Panc1 (cell line): ENCODE measurements around the gene WWOX.

ENCODE experiments used
- POLR2AphosphoS5 ChIP-seq: IDR thresholded peaks from 2 replicates; pipeline ENCODE4 v1.6.1; 2012; ENCODE audit warnings: mild to moderate bottlenecking, low read depth, low read length, moderate library complexity
- SIN3A ChIP-seq: IDR thresholded peaks from 2 replicates; pipeline ENCODE4 v1.6.1; 2012; ENCODE audit warnings: low read depth, mild to moderate bottlenecking, low read length, moderate library complexity, borderline replicate concordance; ENCODE audit not compliant: insufficient read depth
- TCF7L2 ChIP-seq: IDR thresholded peaks from 2 replicates; pipeline ENCODE4 v1.6.1; 2011; ENCODE audit warnings: mild to moderate bottlenecking, low read depth, low read length, inconsistent platforms
- TF ChIP-seq, protein P1 (sequence below), 2 experiments: IDR thresholded peaks; 2 replicates each; pipeline ENCODE4 v1.6.1; 2011 to 2012; ENCODE audit warnings: low read depth in 2 of 2, control low read depth in 1 of 2, low read length in 1 of 2, mild to moderate bottlenecking in 1 of 2, moderate library complexity in 1 of 2; ENCODE audit not compliant: insufficient read depth in 1 of 2
- TF ChIP-seq, protein P2 (sequence below): fragments of 450-650 bp; IDR thresholded peaks from 2 replicates; pipeline ENCODE4 v1.5.1; 2017; ENCODE audit warnings: mild to moderate bottlenecking

DNA sequence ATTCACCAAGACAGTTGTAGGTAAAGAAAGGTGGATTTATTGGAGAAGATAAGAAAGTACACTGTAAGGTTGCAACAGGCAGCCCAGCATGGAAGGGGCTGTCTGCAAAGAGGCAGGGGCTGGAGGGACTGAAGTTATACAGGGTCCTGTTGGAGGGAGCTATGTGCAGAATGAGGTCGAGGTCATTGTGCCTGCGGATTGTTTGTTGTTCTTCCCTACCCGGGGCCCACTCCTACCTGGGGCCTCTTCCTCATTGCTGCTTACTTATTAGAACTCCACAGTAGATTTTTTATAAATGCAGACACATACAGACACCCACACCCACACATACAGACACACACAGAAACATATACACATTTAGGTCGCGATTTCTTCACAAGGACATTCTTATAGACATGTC is 1034.8 kb downstream of the WWOX start:
- TF ChIP-seq, protein P1, sequence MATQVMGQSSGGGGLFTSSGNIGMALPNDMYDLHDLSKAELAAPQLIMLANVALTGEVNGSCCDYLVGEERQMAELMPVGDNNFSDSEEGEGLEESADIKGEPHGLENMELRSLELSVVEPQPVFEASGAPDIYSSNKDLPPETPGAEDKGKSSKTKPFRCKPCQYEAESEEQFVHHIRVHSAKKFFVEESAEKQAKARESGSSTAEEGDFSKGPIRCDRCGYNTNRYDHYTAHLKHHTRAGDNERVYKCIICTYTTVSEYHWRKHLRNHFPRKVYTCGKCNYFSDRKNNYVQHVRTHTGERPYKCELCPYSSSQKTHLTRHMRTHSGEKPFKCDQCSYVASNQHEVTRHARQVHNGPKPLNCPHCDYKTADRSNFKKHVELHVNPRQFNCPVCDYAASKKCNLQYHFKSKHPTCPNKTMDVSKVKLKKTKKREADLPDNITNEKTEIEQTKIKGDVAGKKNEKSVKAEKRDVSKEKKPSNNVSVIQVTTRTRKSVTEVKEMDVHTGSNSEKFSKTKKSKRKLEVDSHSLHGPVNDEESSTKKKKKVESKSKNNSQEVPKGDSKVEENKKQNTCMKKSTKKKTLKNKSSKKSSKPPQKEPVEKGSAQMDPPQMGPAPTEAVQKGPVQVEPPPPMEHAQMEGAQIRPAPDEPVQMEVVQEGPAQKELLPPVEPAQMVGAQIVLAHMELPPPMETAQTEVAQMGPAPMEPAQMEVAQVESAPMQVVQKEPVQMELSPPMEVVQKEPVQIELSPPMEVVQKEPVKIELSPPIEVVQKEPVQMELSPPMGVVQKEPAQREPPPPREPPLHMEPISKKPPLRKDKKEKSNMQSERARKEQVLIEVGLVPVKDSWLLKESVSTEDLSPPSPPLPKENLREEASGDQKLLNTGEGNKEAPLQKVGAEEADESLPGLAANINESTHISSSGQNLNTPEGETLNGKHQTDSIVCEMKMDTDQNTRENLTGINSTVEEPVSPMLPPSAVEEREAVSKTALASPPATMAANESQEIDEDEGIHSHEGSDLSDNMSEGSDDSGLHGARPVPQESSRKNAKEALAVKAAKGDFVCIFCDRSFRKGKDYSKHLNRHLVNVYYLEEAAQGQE (IDR thresholded peaks at IDR 0.05; ENCODE audit: insufficient read depth in 1 of 2, low read depth in 2 of 2, low read length in 1 of 2): no peak
- no peak for TF ChIP-seq POLR2AphosphoS5
- TF ChIP-seq, protein P2, sequence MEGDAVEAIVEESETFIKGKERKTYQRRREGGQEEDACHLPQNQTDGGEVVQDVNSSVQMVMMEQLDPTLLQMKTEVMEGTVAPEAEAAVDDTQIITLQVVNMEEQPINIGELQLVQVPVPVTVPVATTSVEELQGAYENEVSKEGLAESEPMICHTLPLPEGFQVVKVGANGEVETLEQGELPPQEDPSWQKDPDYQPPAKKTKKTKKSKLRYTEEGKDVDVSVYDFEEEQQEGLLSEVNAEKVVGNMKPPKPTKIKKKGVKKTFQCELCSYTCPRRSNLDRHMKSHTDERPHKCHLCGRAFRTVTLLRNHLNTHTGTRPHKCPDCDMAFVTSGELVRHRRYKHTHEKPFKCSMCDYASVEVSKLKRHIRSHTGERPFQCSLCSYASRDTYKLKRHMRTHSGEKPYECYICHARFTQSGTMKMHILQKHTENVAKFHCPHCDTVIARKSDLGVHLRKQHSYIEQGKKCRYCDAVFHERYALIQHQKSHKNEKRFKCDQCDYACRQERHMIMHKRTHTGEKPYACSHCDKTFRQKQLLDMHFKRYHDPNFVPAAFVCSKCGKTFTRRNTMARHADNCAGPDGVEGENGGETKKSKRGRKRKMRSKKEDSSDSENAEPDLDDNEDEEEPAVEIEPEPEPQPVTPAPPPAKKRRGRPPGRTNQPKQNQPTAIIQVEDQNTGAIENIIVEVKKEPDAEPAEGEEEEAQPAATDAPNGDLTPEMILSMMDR: no peak
- no peak for TF ChIP-seq SIN3A
- no peak for TF ChIP-seq TCF7L2
